Progenitor cell of endocrine pancreas (in vitro differentiated cells): Measurements from ENCODE around the gene JPH3. TPM values are rescaled to one million over a fixed set of nuclear protein-coding genes. Genes with fewer than 3 reads are reported as not detected.

Experiments
- DNase-seq: peaks from one replicate; pipeline ENCODE4 v3.0.0; 2021; ENCODE audit warnings: low spot score; ENCODE audit not compliant: unreplicated experiment
- H3K27ac Mint-ChIP-seq: 2 replicates; pipeline ENCODE4 v1.8.0; 2021; ENCODE audit warnings: mild to moderate bottlenecking, moderate library complexity, mixed read lengths
- H3K27me3 Mint-ChIP-seq: 2 replicates; pipeline ENCODE4 v1.8.0; 2021; ENCODE audit warnings: mixed read lengths
- H3K36me3 Mint-ChIP-seq: 2 replicates; pipeline ENCODE4 v1.8.0; 2022; ENCODE audit warnings: mixed read lengths; ENCODE audit not compliant: insufficient read depth
- H3K4me1 Mint-ChIP-seq: 2 replicates; pipeline ENCODE4 v1.8.0; 2021; ENCODE audit warnings: low read depth, mixed read lengths
- H3K4me3 Mint-ChIP-seq: 2 replicates; pipeline ENCODE4 v1.8.0; 2021; ENCODE audit warnings: low read depth, mild to moderate bottlenecking, moderate library complexity, mixed read lengths
- H3K9me3 Mint-ChIP-seq: 2 replicates; pipeline ENCODE4 v1.8.0; 2021; ENCODE audit warnings: low read depth, mixed read lengths
- total RNA-seq: library from RNA; stranded (reverse); gene quantifications from 2 replicates; pipeline ENCODE4 v1.2.1, GENCODE V29; 2021
- TF ChIP-seq, protein P1 (sequence below): fragments of 200-600 bp; sonication (generic); IDR thresholded peaks from one replicate; pipeline ENCODE4 v1.5.0; 2021; ENCODE audit warnings: antibody characterized with exemption, mild to moderate bottlenecking; ENCODE audit not compliant: unreplicated experiment

Gene JPH3
- total RNA-seq, 1 donor from 2014 or later = 26.4 TPM

DNA sequence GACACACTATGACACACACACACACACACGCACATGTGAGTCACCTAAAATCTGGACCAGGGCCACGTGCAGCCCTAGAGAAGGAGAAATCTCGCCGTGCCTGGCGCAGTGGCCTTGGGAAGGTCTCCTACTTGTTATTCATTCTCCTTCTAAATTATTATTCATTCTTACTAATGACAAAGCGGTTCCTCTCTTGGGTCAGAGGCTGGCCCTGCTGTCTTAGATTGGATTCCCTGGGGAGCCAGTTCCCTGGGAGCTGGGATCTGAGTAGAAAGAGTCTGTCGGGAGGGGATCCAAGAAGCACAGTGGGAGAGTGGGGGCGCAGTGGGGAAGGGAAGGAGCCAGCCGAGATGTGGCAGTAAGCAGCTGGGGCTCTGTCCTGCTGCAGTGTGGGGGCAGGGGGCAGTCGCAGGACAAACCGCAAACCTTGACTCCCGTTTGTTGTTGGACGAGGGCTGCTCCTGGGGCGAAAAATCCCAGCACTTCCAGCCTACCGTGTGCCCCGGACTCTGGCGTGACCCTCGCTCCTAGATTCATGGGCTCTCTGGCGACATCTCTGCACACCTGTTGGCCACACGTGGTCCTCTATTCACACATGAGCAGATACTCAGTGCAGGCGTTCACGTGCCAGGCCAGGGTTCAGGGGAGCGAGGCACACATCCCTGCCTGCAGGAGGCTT, 18.7 kb upstream of the JPH3 start:
- Mint-ChIP-seq H3K4me3 (no peak overlapping the region), H3K36me3 (no peaks in the 10 kb centered on the region), H3K9me3 (no peaks in the 10 kb centered on the region), H3K4me1 (no peaks in the 10 kb centered on the region), H3K27ac (no peak overlapping the region), H3K27me3 (peaks cover 22% of the 10 kb centered on the region)
- DNase-seq = no peak
- TF ChIP-seq, protein P1, sequence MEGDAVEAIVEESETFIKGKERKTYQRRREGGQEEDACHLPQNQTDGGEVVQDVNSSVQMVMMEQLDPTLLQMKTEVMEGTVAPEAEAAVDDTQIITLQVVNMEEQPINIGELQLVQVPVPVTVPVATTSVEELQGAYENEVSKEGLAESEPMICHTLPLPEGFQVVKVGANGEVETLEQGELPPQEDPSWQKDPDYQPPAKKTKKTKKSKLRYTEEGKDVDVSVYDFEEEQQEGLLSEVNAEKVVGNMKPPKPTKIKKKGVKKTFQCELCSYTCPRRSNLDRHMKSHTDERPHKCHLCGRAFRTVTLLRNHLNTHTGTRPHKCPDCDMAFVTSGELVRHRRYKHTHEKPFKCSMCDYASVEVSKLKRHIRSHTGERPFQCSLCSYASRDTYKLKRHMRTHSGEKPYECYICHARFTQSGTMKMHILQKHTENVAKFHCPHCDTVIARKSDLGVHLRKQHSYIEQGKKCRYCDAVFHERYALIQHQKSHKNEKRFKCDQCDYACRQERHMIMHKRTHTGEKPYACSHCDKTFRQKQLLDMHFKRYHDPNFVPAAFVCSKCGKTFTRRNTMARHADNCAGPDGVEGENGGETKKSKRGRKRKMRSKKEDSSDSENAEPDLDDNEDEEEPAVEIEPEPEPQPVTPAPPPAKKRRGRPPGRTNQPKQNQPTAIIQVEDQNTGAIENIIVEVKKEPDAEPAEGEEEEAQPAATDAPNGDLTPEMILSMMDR = no peak

DNA sequence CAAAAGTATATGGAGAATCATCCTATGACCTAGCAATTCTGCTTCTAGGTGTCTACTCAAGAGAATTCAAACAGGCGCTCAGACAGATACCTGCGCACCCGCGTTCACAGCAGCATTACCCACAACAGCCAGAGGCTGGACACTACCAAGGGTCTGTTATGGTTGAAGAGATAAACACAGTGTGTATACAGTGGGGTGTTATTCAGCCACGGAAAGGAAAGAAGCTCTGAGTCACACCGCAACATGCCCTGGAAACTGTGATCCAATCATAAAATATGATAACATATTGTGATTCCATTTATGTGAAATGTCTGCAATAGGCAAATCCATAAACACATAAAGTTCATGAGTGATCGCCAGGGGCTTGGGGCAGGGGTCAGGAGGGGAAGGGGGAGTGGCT, 18.0 kb upstream of the JPH3 start:
- H3K36me3 Mint-ChIP-seq = no peaks in the 10 kb centered on the region
- H3K4me1 Mint-ChIP-seq = no peaks in the 10 kb centered on the region
- TF ChIP-seq, protein P1 = no peak
- no peak overlapping the region for H3K27ac Mint-ChIP-seq
- H3K4me3 Mint-ChIP-seq = no peak overlapping the region
- peaks cover 28% of the 10 kb centered on the region for H3K27me3 Mint-ChIP-seq
- no peaks in the 10 kb centered on the region for H3K9me3 Mint-ChIP-seq
- DNase-seq = no peak

DNA sequence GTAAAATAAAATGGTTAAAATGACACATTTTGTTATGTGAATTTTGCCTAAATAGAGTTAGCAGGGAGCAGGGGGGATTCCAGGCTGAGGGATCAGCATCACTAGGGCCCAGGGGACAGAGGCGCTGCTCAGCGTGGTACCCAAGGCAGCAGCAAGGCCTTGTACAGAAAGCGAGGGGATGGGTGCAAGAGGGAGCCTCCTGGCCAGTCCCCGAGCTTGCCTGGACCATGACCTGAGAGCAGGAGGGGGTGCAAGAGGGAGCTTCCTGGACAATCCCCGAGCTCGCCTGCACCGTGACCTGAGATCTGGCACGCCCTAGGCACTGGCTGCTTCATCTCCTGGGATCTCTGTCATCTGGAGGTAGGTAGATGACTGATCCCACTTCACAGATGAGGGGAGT, 17.3 kb upstream of the JPH3 start:
- no peak for DNase-seq
- no peaks in the 10 kb centered on the region for H3K36me3 Mint-ChIP-seq
- no peaks in the 10 kb centered on the region for H3K9me3 Mint-ChIP-seq
- no peaks in the 10 kb centered on the region for H3K4me1 Mint-ChIP-seq
- TF ChIP-seq, protein P1 = no peak
- no peak overlapping the region for H3K27ac Mint-ChIP-seq
- H3K27me3 Mint-ChIP-seq = peaks cover 33% of the 10 kb centered on the region
- no peak overlapping the region for H3K4me3 Mint-ChIP-seq

DNA sequence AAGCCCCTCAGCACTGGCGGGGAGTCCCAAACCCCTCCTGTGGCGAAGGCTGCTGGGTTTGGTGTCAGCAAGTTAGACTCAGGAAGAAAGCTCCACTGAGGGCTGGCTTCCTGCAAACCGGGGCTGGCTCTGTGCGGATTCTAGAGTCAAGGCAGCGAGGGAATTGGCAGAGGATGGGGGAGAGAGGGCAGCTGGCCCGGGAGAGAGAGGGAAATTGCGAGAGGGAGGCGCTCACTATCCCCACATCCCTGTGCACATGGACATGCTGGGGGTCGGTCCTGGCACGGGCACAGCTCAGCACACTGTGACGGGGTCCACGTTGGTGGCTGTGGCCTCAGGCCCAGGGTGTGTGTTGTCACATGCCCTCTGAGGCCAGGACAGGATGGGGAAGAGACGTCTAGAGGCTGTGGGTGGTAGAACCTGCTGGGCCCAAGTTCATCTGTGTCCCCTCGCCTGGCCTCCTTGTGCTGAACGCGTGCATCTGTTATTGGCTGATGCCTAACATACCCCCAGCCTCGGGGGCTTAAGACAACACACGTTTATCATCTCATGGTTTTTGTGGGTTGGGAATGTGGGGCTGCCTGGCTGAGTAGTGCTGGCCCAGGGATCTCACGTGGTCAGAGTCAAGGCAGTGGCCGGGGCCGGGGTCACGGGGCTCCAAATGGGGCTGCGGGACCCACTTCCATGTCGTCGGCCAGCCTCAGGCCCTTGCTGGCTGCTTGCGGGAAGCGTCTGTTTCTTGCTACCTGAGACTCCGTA, 16.7 kb upstream of the JPH3 start:
- Mint-ChIP-seq H3K27ac (no peak overlapping the region), H3K4me3 (no peak overlapping the region)
- DNase-seq = no peak

DNA sequence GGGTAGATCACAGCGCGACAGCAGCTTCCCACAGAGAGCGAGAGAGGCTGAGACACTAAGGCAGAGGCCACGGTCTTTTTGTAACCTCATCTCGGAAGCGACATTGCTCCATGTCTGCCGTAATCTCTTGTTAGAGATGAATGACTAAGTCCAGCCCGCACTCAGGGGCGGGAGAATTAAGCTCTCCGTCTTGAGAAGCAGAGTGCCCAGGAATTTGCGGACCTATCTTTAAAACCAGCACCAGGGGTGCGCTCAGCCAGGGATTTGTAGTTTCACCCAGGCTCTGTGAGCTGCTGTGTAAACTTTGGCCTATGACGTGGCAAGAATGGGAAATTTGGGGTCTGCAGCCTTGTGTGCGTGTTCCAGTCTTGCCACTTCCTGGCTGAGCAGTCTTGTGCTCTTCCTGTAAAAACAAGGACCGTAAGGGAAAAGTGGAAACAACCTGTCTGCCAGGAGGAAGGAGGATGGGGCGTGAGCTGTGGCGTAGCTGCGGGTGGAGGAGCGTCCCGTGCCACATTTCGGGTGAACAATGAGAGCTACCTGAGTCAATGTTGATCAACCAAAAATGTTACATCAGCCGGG, 16.0 kb upstream of the JPH3 start:
- DNase-seq = no peak
- TF ChIP-seq, protein P1 = no peak
- H3K36me3 Mint-ChIP-seq = no peaks in the 10 kb centered on the region

More for the DNA sequence above, 16.7 kb upstream of the JPH3 start:
- TF ChIP-seq, protein P1 = no peak
- no peaks in the 10 kb centered on the region for H3K36me3 Mint-ChIP-seq
- no peaks in the 10 kb centered on the region for H3K4me1 Mint-ChIP-seq
- no peaks in the 10 kb centered on the region for H3K9me3 Mint-ChIP-seq
- H3K27me3 Mint-ChIP-seq = peaks cover 39% of the 10 kb centered on the region

More for the DNA sequence above, 16.0 kb upstream of the JPH3 start:
- H3K27me3 Mint-ChIP-seq = peaks cover 43% of the 10 kb centered on the region
- no peaks in the 10 kb centered on the region for H3K4me1 Mint-ChIP-seq
- H3K4me3 Mint-ChIP-seq = no peak overlapping the region
- no peak overlapping the region for H3K27ac Mint-ChIP-seq
- no peaks in the 10 kb centered on the region for H3K9me3 Mint-ChIP-seq
